ENCODE data around the gene SUMO2.

DNA sequence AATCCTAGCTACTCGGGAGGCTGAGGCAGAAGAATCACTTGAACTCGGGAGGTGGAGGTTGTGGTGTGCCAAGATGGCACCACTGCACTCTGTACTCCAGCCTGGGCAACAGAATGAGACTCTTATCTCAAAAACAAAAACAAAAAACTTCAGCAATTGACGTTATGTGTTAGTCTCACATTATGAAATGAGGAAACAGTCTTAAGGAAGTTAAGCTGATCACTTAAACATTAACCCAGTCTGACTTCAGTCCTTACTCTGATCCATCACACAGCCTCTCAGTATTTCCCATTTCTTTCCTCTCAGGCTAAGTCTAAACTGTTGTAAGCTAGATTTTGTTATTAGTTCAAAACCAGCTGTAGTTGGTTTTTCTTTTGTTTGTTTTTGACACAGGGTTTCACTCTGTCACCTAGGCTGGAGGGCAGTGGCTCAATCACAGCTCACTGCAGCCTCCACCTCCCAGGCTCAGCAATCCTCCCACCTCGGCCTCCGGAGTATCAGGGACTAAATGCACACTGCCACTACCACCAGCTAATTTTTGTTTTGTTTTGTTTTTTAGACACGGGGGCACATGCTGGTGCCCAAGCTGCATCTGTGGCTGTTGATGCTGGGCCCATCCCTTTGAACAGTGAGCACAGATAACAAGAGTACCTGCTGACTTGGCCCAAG lies 34.7 kb downstream of the SUMO2 start:
- TF ChIP-seq, protein P1, sequence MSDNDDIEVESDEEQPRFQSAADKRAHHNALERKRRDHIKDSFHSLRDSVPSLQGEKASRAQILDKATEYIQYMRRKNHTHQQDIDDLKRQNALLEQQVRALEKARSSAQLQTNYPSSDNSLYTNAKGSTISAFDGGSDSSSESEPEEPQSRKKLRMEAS (IDR thresholded peaks at IDR 0.05; ENCODE audit: low read depth, low read length), result no peak
- TF ChIP-seq, protein P2, sequence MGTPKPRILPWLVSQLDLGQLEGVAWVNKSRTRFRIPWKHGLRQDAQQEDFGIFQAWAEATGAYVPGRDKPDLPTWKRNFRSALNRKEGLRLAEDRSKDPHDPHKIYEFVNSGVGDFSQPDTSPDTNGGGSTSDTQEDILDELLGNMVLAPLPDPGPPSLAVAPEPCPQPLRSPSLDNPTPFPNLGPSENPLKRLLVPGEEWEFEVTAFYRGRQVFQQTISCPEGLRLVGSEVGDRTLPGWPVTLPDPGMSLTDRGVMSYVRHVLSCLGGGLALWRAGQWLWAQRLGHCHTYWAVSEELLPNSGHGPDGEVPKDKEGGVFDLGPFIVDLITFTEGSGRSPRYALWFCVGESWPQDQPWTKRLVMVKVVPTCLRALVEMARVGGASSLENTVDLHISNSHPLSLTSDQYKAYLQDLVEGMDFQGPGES (IDR thresholded peaks at IDR 0.05), result no peak
